ENCODE results near the gene PTPDC1. TPM values are rescaled to one million over a fixed set of nuclear protein-coding genes. Genes with fewer than 3 reads are reported as not detected.

PTPDC1 gene
- total and polyA plus RNA-seq, 2 donors (not counting 1 experiment from before 2014, with no cell fraction given): 3.7 to 9.8 TPM

DNA sequence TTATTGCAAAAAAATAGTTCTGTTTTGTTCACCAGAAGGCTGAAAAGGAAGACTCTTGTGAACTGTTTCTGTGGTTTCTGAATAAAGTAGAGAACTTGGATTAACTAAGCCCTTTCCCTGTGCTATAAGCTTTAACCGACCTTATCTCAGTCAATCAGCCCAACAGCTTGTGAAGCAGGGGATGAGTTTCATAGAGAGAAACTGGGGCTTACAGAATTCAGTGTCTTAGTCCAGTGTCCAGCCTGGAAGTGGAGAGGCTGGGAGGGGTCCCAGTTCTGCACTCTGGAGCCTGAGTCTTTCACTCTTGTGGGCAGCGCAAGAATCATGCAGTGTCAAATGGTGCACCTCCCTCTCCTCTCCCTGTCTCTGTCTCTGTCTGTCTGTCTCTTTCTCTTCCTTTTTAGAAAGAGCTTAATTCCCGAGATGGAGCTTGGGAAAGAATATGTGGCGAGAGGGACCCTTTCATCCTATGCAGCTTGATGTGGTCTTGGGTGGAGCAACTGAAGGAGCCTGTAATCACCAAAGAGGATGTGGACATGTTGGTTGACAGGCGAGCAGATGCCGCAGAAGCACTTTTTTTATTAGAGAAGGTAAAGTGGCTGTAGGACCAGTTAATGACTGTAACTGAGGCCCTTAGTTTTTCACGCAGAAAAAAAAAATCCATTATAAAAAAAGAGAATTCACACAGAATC lies 17.0 kb downstream of the PTPDC1 start:
- Histone ChIP-seq H3K4me2 (replicated peaks; ENCODE audit: low read depth, low read length, poor library complexity, severe bottlenecking) (no peak overlapping the region), H2AFZ (ENCODE audit: insufficient read depth, low read depth, low read length, poor library complexity, severe bottlenecking) (no peak overlapping the region), H3K27ac (ENCODE audit: low read length in 2 of 2) (no peak overlapping the region), H3K4me1 (ENCODE audit: control insufficient read depth in 2 of 2, insufficient read depth in 2 of 2, low read length in 2 of 2) (no peaks in the 10 kb centered on the region), H3K36me3 (replicated peaks in 1 of 2; ENCODE audit: control extremely low read depth in 1 of 2, control insufficient read depth in 1 of 2, extremely low read depth in 1 of 2, insufficient read depth in 2 of 2, low read length in 1 of 2) (no peaks in the 10 kb centered on the region), H3K79me2 (ENCODE audit: control insufficient read depth, insufficient read depth, low read length) (no peaks in the 10 kb centered on the region), H4K20me1 (ENCODE audit: control insufficient read depth, insufficient read depth, low read length, poor library complexity, severe bottlenecking) (no peaks in the 10 kb centered on the region), H3K27me3 (replicated peaks in 1 of 4; ENCODE audit: control extremely low read depth in 1 of 4, control insufficient read depth in 3 of 4, insufficient read depth in 4 of 4, low read length in 3 of 4) (no peaks in the 10 kb centered on the region), H3K9ac (ENCODE audit: low read length) (no peak overlapping the region), H3K4me3 (ENCODE audit: control extremely low read depth in 1 of 5, extremely low read depth in 1 of 5, insufficient read depth in 1 of 5, low read depth in 2 of 5, low read length in 4 of 5) (no peak overlapping the region), H3K9me3 (ENCODE audit: control extremely low read depth in 1 of 3, control insufficient read depth in 2 of 3, insufficient read depth in 1 of 3, low read length in 2 of 3) (no peaks in the 10 kb centered on the region)
- Mint-ChIP-seq H3K4me3 (no peak overlapping the region), H3K9me3 (ENCODE audit: insufficient read depth) (no peaks in the 10 kb centered on the region), H3K27ac (no peak overlapping the region), H3K4me1 (no peaks in the 10 kb centered on the region), H3K27me3 (no peaks in the 10 kb centered on the region)
- ATAC-seq (ENCODE audit: low read depth): no peak
- TF ChIP-seq, protein P1, sequence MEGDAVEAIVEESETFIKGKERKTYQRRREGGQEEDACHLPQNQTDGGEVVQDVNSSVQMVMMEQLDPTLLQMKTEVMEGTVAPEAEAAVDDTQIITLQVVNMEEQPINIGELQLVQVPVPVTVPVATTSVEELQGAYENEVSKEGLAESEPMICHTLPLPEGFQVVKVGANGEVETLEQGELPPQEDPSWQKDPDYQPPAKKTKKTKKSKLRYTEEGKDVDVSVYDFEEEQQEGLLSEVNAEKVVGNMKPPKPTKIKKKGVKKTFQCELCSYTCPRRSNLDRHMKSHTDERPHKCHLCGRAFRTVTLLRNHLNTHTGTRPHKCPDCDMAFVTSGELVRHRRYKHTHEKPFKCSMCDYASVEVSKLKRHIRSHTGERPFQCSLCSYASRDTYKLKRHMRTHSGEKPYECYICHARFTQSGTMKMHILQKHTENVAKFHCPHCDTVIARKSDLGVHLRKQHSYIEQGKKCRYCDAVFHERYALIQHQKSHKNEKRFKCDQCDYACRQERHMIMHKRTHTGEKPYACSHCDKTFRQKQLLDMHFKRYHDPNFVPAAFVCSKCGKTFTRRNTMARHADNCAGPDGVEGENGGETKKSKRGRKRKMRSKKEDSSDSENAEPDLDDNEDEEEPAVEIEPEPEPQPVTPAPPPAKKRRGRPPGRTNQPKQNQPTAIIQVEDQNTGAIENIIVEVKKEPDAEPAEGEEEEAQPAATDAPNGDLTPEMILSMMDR (IDR thresholded peaks at IDR 0.05): no peak
- no peak for TF ChIP-seq EZH2 (IDR thresholded peaks at IDR 0.05; ENCODE audit: borderline replicate concordance, insufficient read depth, low read depth, low read length, poor library complexity, severe bottlenecking)
- DNase-seq: no peak
- intact Hi-C loops (cut with micrococcal nuclease): no loop called here
- ChIA-PET POLR2A (no interaction called here), CTCF (no interaction called here)
- WGBS (ENCODE audit: insufficient coverage): 90% methylated on average over 1 of the region's 7 CpGs

GRCh38 chr9:94108584-94108983 lies 24.3 kb downstream of the PTPDC1 start:
- Histone ChIP-seq H2AFZ (ENCODE audit: insufficient read depth, low read depth, low read length, poor library complexity, severe bottlenecking) (no peak overlapping the region), H3K9ac (ENCODE audit: low read length) (no peak overlapping the region), H3K27ac (ENCODE audit: low read length in 2 of 2) (no peak overlapping the region), H3K9me3 (ENCODE audit: control extremely low read depth in 1 of 3, control insufficient read depth in 2 of 3, insufficient read depth in 1 of 3, low read length in 2 of 3) (no peaks in the 10 kb centered on the region), H3K4me1 (ENCODE audit: control insufficient read depth in 2 of 2, insufficient read depth in 2 of 2, low read length in 2 of 2) (no peaks in the 10 kb centered on the region), H4K20me1 (ENCODE audit: control insufficient read depth, insufficient read depth, low read length, poor library complexity, severe bottlenecking) (no peaks in the 10 kb centered on the region), H3K36me3 (replicated peaks in 1 of 2; ENCODE audit: control extremely low read depth in 1 of 2, control insufficient read depth in 1 of 2, extremely low read depth in 1 of 2, insufficient read depth in 2 of 2, low read length in 1 of 2) (no peaks in the 10 kb centered on the region), H3K4me3 (ENCODE audit: control extremely low read depth in 1 of 5, extremely low read depth in 1 of 5, insufficient read depth in 1 of 5, low read depth in 2 of 5, low read length in 4 of 5) (no peak overlapping the region), H3K27me3 (replicated peaks in 1 of 4; ENCODE audit: control extremely low read depth in 1 of 4, control insufficient read depth in 3 of 4, insufficient read depth in 4 of 4, low read length in 3 of 4) (no peaks in the 10 kb centered on the region), H3K79me2 (ENCODE audit: control insufficient read depth, insufficient read depth, low read length) (no peaks in the 10 kb centered on the region), H3K4me2 (replicated peaks; ENCODE audit: low read depth, low read length, poor library complexity, severe bottlenecking) (no peak overlapping the region)
- ATAC-seq (ENCODE audit: low read depth) (no peak), DNase-seq (no peak)
- Mint-ChIP-seq H3K4me3 (no peak overlapping the region), H3K27ac (no peak overlapping the region), H3K9me3 (ENCODE audit: insufficient read depth) (peaks cover 2% of the 10 kb centered on the region), H3K27me3 (no peaks in the 10 kb centered on the region), H3K4me1 (no peaks in the 10 kb centered on the region)
- WGBS (ENCODE audit: insufficient coverage): 83% methylated on average over 3 of the region's 3 CpGs
- ChIA-PET CTCF (no interaction called here), POLR2A (no interaction called here)
- intact Hi-C loops (cut with micrococcal nuclease): no loop called here
- TF ChIP-seq, protein P1 (IDR thresholded peaks at IDR 0.05): no peak
- no peak for TF ChIP-seq EZH2 (IDR thresholded peaks at IDR 0.05; ENCODE audit: borderline replicate concordance, insufficient read depth, low read depth, low read length, poor library complexity, severe bottlenecking)
